Type B pancreatic cell (in vitro differentiated cells): ENCODE results near the gene SH3RF3. TPM values are rescaled to one million over a fixed set of nuclear protein-coding genes. Genes with fewer than 3 reads are reported as not detected.
"Not testable (repeated sequence)": the region's sequence is repeated elsewhere in the genome, so short reads cannot be mapped to it uniquely, and the experiment has no call there.

Experiments used
- DNase-seq: peaks from one replicate; pipeline ENCODE4 v3.0.0; 2021; ENCODE audit warnings: mixed read lengths; ENCODE audit not compliant: unreplicated experiment; ENCODE audit errors: extremely low spot score
- H3K27ac Mint-ChIP-seq: 2 replicates; pipeline ENCODE4 v1.8.0; 2021; ENCODE audit warnings: mild to moderate bottlenecking, mixed read lengths
- H3K27me3 Mint-ChIP-seq: 2 replicates; pipeline ENCODE4 v1.8.0; 2021; ENCODE audit warnings: mixed read lengths
- H3K36me3 Mint-ChIP-seq: 2 replicates; pipeline ENCODE4 v1.8.0; 2021; ENCODE audit warnings: mixed read lengths
- H3K4me1 Mint-ChIP-seq: one replicate; pipeline ENCODE4 v1.8.0; 2021; ENCODE audit warnings: mixed read lengths; ENCODE audit not compliant: unreplicated experiment
- H3K4me3 Mint-ChIP-seq: 2 replicates; pipeline ENCODE4 v1.8.0; 2021; ENCODE audit warnings: mild to moderate bottlenecking, mixed read lengths
- H3K9me3 Mint-ChIP-seq: 2 replicates; pipeline ENCODE4 v1.8.0; 2021; ENCODE audit warnings: mixed read lengths
- total RNA-seq: library from RNA; stranded (reverse); gene quantifications from 2 replicates; pipeline ENCODE4 v1.2.1, GENCODE V29; 2021; ENCODE audit warnings: low replicate concordance
- TF ChIP-seq, protein P1 (sequence below): fragments of 200-600 bp; sonication (generic); conservative IDR thresholded peaks from 2 replicates; pipeline ENCODE4 v1.5.0; 2021; ENCODE audit warnings: antibody characterized with exemption, mild to moderate bottlenecking

Gene SH3RF3
- total RNA-seq, 1 donor from 2014 or later: 13.9 TPM

- Mint-ChIP-seq H3K4me1 (peaks cover 19% of the 10 kb centered on the region), H3K27me3 (peaks cover 4% of the 10 kb centered on the region), H3K9me3 (no peaks in the 10 kb centered on the region), H3K4me3 (no peak overlapping the region), H3K36me3 (no peaks in the 10 kb centered on the region), H3K27ac (no peak overlapping the region)
- peak; percentile 16 for DNase-seq
- TF ChIP-seq, protein P1, sequence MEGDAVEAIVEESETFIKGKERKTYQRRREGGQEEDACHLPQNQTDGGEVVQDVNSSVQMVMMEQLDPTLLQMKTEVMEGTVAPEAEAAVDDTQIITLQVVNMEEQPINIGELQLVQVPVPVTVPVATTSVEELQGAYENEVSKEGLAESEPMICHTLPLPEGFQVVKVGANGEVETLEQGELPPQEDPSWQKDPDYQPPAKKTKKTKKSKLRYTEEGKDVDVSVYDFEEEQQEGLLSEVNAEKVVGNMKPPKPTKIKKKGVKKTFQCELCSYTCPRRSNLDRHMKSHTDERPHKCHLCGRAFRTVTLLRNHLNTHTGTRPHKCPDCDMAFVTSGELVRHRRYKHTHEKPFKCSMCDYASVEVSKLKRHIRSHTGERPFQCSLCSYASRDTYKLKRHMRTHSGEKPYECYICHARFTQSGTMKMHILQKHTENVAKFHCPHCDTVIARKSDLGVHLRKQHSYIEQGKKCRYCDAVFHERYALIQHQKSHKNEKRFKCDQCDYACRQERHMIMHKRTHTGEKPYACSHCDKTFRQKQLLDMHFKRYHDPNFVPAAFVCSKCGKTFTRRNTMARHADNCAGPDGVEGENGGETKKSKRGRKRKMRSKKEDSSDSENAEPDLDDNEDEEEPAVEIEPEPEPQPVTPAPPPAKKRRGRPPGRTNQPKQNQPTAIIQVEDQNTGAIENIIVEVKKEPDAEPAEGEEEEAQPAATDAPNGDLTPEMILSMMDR: no peak
These were observed 26.3 kb upstream of the SH3RF3 start for GRCh38 chr2:109102588-109103233.

- H3K27me3 Mint-ChIP-seq: peaks cover 4% of the 10 kb centered on the region
These were observed 23.9 kb upstream of the SH3RF3 start for GRCh38 chr2:109105113-109105512.

GRCh38 chr2:109108740-109109139 is 20.3 kb upstream of the SH3RF3 start:
- DNase-seq: peak; percentile 47
- H3K36me3 Mint-ChIP-seq: no peaks in the 10 kb centered on the region
- H3K4me1 Mint-ChIP-seq: peaks cover 6% of the 10 kb centered on the region
- H3K27ac Mint-ChIP-seq: no peak overlapping the region
- H3K27me3 Mint-ChIP-seq: no peaks in the 10 kb centered on the region
- TF ChIP-seq, protein P1: no peak
- no peak overlapping the region for H3K4me3 Mint-ChIP-seq
- no peaks in the 10 kb centered on the region for H3K9me3 Mint-ChIP-seq

More at GRCh38 chr2:109105113-109105512, 23.9 kb upstream of the SH3RF3 start:
- Mint-ChIP-seq H3K4me1 (peaks cover 17% of the 10 kb centered on the region), H3K9me3 (no peaks in the 10 kb centered on the region), H3K27ac (no peak overlapping the region), H3K36me3 (no peaks in the 10 kb centered on the region), H3K4me3 (no peak overlapping the region)
- TF ChIP-seq, protein P1: no peak
- DNase-seq: no peak

DNA sequence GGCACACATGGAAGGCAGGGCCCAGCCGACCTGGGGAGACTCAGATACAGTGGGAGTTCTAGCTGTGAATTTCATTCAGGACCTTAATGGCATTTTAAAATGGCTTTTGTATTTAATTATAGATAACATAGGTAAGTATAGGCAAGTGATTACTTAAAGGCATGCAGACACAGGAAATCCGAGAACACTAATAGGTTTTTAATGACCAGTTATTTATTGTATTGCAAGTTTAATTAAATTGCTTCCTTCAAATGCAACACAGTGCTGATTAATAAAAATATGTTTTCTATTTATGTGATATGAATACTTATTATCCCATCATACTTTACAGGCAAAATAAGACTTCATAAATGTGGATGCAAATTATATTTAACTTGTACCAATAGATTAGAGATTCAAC is 19.7 kb upstream of the SH3RF3 start:
- H3K36me3 Mint-ChIP-seq: no peaks in the 10 kb centered on the region
- H3K9me3 Mint-ChIP-seq: no peaks in the 10 kb centered on the region
- no peak overlapping the region for H3K27ac Mint-ChIP-seq
- H3K27me3 Mint-ChIP-seq: no peaks in the 10 kb centered on the region
- TF ChIP-seq, protein P1: no peak
- H3K4me1 Mint-ChIP-seq: peaks cover 6% of the 10 kb centered on the region
- no peak overlapping the region for H3K4me3 Mint-ChIP-seq
- no peak for DNase-seq

GRCh38 chr2:109110170-109110569 is 18.8 kb upstream of the SH3RF3 start:
- peaks cover 6% of the 10 kb centered on the region for H3K4me1 Mint-ChIP-seq

GRCh38 chr2:109117181-109117580 is 11.8 kb upstream of the SH3RF3 start:
- peak; percentile 18 for DNase-seq
- H3K9me3 Mint-ChIP-seq, H3K36me3 Mint-ChIP-seq, H3K4me3 Mint-ChIP-seq, H3K27ac Mint-ChIP-seq: not testable (repeated sequence)
- peaks cover 12% of the 10 kb centered on the region for H3K4me1 Mint-ChIP-seq
- peaks cover 13% of the 10 kb centered on the region for H3K27me3 Mint-ChIP-seq

More at GRCh38 chr2:109110170-109110569, 18.8 kb upstream of the SH3RF3 start:
- no peaks in the 10 kb centered on the region for H3K27me3 Mint-ChIP-seq
- no peak for DNase-seq
- TF ChIP-seq, protein P1: no peak
- no peaks in the 10 kb centered on the region for H3K36me3 Mint-ChIP-seq
- H3K9me3 Mint-ChIP-seq: no peaks in the 10 kb centered on the region
- no peak overlapping the region for H3K4me3 Mint-ChIP-seq
- no peak overlapping the region for H3K27ac Mint-ChIP-seq
